Breast epithelium (tissue), 3 donors: ENCODE measurements around the gene KCNH6.

Experiments
- CTCF ChIP-seq, 3 donors: fragments of 450-650 bp; IDR thresholded peaks; one replicate each; pipeline ENCODE4 v1.5.1; 2016 to 2017; ENCODE audit warnings: antibody characterized with exemption in 3 of 3, mild to moderate bottlenecking in 3 of 3, moderate library complexity in 3 of 3
- POLR2AphosphoS5 ChIP-seq, 3 donors: sonication (generic); formaldehyde crosslinking; IDR thresholded peaks; one replicate each; pipeline ENCODE4 v1.6.1; 2017; ENCODE audit warnings: antibody characterized with exemption in 3 of 3

GRCh38 chr17:63514477-63514876 lies 8.7 kb upstream of the KCNH6 start:
- TF ChIP-seq CTCF (IDR thresholded peaks at IDR 0.05) (no peak), POLR2AphosphoS5 (IDR thresholded peaks at IDR 0.05) (no peak)
